Esophagus muscularis mucosa (tissue), 3 donors: Measurements from ENCODE around the gene WWOX.

Experiments used
- CTCF ChIP-seq, 3 experiments: fragments of 200-600 bp in 2 of 3; fragments of 450-650 bp in 1 of 3; sonication (generic) in 2 of 3; IDR thresholded peaks; one replicate each; pipeline ENCODE4 v1.5.1; 2017 to 2019; ENCODE audit warnings: antibody characterized with exemption in 3 of 3, mild to moderate bottlenecking in 2 of 3, moderate library complexity in 1 of 3
- EP300 ChIP-seq: sonication (generic); formaldehyde crosslinking; IDR thresholded peaks from one replicate; pipeline ENCODE4 v1.6.1; 2017; ENCODE audit warnings: antibody characterized with exemption

- TF ChIP-seq EP300 (no peak), CTCF (IDR thresholded peaks at IDR 0.05) (no peak)
Measured at GRCh38 chr16:78069913-78070312, 29.5 kb upstream of the WWOX start.
